ENCODE results near the gene TBC1D5.

- TF ChIP-seq SUZ12 (IDR thresholded peaks at IDR 0.05; ENCODE audit: low read length) (no peak), EGR1 (IDR thresholded peaks at IDR 0.05; ENCODE audit: borderline replicate concordance, low read depth, low read length) (no peak), RBBP5 (IDR thresholded peaks at IDR 0.05; ENCODE audit: borderline replicate concordance, low read depth, low read length) (no peak), EZH2 (IDR thresholded peaks at IDR 0.05; ENCODE audit: low read depth, low read length, severe bottlenecking) (no peak), RNF2 (IDR thresholded peaks at IDR 0.05; ENCODE audit: borderline replicate concordance, low read depth, low read length, missing control alignments, poor library complexity, severe bottlenecking) (no peak), GABPA (IDR thresholded peaks at IDR 0.05; ENCODE audit: borderline replicate concordance, insufficient read depth, low read length) (no peak), EP300 (IDR thresholded peaks at IDR 0.05; ENCODE audit: borderline replicate concordance in 1 of 2, low read depth in 2 of 2, low read length in 2 of 2) (no peak), CTCF (IDR thresholded peaks at IDR 0.05; ENCODE audit: control extremely low read depth in 1 of 3, insufficient read depth in 1 of 3, low read depth in 1 of 3, low read length in 3 of 3) (no peak), CHD1 (IDR thresholded peaks at IDR 0.05; ENCODE audit: low read depth, low read length) (no peak)
Observed at GRCh38 chr3:17579289-17580031, 163.0 kb downstream of the TBC1D5 start.
